MM.1S (cell line): ENCODE data around the gene GPR148.

Experiments used
- EZH2 ChIP-seq: fragments of 300-600 bp; sonication (generic); optimal IDR thresholded peaks from 2 replicates; pipeline ENCODE3; 2017; ENCODE audit warnings: low read depth, mild to moderate bottlenecking, antibody characterized with exemption, low read length, mixed read lengths
- EZH2phosphoT487 ChIP-seq: fragments of 300-600 bp; sonication (generic); IDR thresholded peaks from 2 replicates; pipeline ENCODE4 v1.6.1; 2018; ENCODE audit warnings: antibody characterized with exemption, low read length
- TF ChIP-seq, protein P1 (sequence below): fragments of 300-600 bp; sonication (generic); IDR thresholded peaks from 2 replicates; pipeline ENCODE4 v1.5.1; 2016; ENCODE audit warnings: antibody characterized with exemption, low read length, mixed read lengths

DNA sequence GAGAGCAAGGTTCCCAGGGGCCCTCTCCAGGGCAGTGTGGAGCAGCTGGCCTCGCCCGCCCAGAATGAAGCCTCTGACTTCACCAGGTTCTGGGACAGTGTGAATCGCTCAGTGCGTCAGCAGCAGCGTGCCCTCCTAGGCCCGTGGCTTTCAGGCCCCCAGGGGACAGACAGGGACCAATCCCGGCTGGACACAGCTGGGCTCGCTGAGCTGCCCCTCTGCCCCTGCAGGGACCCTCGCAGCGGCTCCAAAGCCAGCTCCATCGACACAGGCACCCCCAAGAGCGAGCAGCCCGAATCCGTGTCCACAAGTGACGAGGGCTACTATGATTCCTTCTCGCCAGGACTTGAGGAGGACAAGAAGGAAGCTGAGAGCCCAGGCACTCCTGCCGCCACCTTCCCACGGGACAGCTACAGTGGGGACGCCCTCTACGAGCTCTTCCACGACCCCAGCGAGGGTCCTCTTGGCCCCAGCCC is 34.1 kb downstream of the GPR148 start:
- TF ChIP-seq, protein P1, sequence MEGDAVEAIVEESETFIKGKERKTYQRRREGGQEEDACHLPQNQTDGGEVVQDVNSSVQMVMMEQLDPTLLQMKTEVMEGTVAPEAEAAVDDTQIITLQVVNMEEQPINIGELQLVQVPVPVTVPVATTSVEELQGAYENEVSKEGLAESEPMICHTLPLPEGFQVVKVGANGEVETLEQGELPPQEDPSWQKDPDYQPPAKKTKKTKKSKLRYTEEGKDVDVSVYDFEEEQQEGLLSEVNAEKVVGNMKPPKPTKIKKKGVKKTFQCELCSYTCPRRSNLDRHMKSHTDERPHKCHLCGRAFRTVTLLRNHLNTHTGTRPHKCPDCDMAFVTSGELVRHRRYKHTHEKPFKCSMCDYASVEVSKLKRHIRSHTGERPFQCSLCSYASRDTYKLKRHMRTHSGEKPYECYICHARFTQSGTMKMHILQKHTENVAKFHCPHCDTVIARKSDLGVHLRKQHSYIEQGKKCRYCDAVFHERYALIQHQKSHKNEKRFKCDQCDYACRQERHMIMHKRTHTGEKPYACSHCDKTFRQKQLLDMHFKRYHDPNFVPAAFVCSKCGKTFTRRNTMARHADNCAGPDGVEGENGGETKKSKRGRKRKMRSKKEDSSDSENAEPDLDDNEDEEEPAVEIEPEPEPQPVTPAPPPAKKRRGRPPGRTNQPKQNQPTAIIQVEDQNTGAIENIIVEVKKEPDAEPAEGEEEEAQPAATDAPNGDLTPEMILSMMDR: no peak
- TF ChIP-seq EZH2 (no peak), EZH2phosphoT487 (no peak)
